ENCODE data around the gene ZFAND5.

ZFAND5 gene

GRCh38 chr9:72306761-72307160, 58.2 kb downstream of the ZFAND5 start:
- no peaks in the 10 kb centered on the region for H3K9me2 ChIP-seq (replicated peaks; ENCODE audit: low read depth, low read length)
- no peaks in the 10 kb centered on the region for H3K36me3 ChIP-seq (ENCODE audit: insufficient read depth, low read length)
- no peaks in the 10 kb centered on the region for H4K20me1 ChIP-seq (ENCODE audit: insufficient read depth, low read length, poor library complexity, severe bottlenecking)
- H3K9ac ChIP-seq (ENCODE audit: low read depth, low read length, poor library complexity, severe bottlenecking), result no peak overlapping the region
- H3K4me3 ChIP-seq (ENCODE audit: low read length, poor library complexity, severe bottlenecking), result no peak overlapping the region
- TF ChIP-seq CTCF (conservative IDR thresholded peaks at IDR 0.05; ENCODE audit: low read length) (no peak), EZH2phosphoT487 (IDR thresholded peaks at IDR 0.05; ENCODE audit: borderline replicate concordance) (no peak)
- H2AFZ ChIP-seq (ENCODE audit: low read length), result no peak overlapping the region
- H3K79me2 ChIP-seq (ENCODE audit: insufficient read depth, low read length), result no peaks in the 10 kb centered on the region
- H3K4me2 ChIP-seq (ENCODE audit: low read depth, low read length, poor library complexity, severe bottlenecking), result no peak overlapping the region
- no peaks in the 10 kb centered on the region for H3K27me3 ChIP-seq (ENCODE audit: insufficient read depth, low read length, poor library complexity, severe bottlenecking)
- no peaks in the 10 kb centered on the region for H3F3A ChIP-seq (ENCODE audit: low read depth)
- H3K4me1 ChIP-seq (ENCODE audit: insufficient read depth, low read length, poor library complexity, severe bottlenecking), result no peaks in the 10 kb centered on the region
- no peaks in the 10 kb centered on the region for H3K9me3 ChIP-seq (ENCODE audit: insufficient read depth, low read depth, low read length)

DNA sequence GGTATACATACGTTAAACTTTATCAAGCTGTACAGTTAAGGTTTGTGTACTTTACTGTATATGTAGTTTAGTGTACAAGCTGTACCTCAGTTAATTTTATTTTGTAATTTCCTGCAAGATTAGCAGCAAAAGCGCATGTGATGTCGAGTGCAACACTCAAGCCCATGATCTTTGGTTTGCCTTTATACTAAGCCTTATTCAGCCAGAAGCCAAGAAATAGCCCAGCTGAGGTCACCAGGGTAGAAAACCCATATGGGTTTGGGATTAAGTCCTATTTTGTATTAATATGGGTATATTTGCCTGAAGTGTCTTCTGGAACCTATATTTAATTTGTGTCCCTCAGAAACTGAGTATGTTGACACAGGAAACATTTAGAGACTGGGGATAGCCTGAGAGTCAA, 59.3 kb downstream of the ZFAND5 start:
- Histone ChIP-seq H4K20me1 (ENCODE audit: insufficient read depth, low read length, poor library complexity, severe bottlenecking) (no peaks in the 10 kb centered on the region), H3K4me1 (ENCODE audit: insufficient read depth, low read length, poor library complexity, severe bottlenecking) (no peaks in the 10 kb centered on the region), H3F3A (ENCODE audit: low read depth) (no peaks in the 10 kb centered on the region), H3K9me2 (replicated peaks; ENCODE audit: low read depth, low read length) (no peaks in the 10 kb centered on the region), H3K36me3 (ENCODE audit: insufficient read depth, low read length) (no peaks in the 10 kb centered on the region), H2AFZ (ENCODE audit: low read length) (no peak overlapping the region), H3K79me2 (ENCODE audit: insufficient read depth, low read length) (no peaks in the 10 kb centered on the region), H3K9me3 (ENCODE audit: insufficient read depth, low read depth, low read length) (no peaks in the 10 kb centered on the region), H3K4me3 (ENCODE audit: low read length, poor library complexity, severe bottlenecking) (no peak overlapping the region), H3K27me3 (ENCODE audit: insufficient read depth, low read length, poor library complexity, severe bottlenecking) (no peaks in the 10 kb centered on the region), H3K9ac (ENCODE audit: low read depth, low read length, poor library complexity, severe bottlenecking) (no peak overlapping the region), H3K4me2 (ENCODE audit: low read depth, low read length, poor library complexity, severe bottlenecking) (no peak overlapping the region)
- TF ChIP-seq CTCF (conservative IDR thresholded peaks at IDR 0.05; ENCODE audit: low read length) (no peak), EZH2phosphoT487 (IDR thresholded peaks at IDR 0.05; ENCODE audit: borderline replicate concordance) (no peak)

- no peak overlapping the region for H2AFZ ChIP-seq (ENCODE audit: low read length)
Measured at GRCh38 chr9:72305102-72305546, 59.9 kb downstream of the ZFAND5 start.

More at GRCh38 chr9:72305102-72305546, 59.9 kb downstream of the ZFAND5 start:
- Histone ChIP-seq H3K9me3 (ENCODE audit: insufficient read depth, low read depth, low read length) (no peaks in the 10 kb centered on the region), H3K9me2 (replicated peaks; ENCODE audit: low read depth, low read length) (no peaks in the 10 kb centered on the region), H3K36me3 (ENCODE audit: insufficient read depth, low read length) (no peaks in the 10 kb centered on the region), H3K4me3 (ENCODE audit: low read length, poor library complexity, severe bottlenecking) (no peak overlapping the region), H3K4me2 (ENCODE audit: low read depth, low read length, poor library complexity, severe bottlenecking) (no peak overlapping the region), H3K4me1 (ENCODE audit: insufficient read depth, low read length, poor library complexity, severe bottlenecking) (no peaks in the 10 kb centered on the region), H4K20me1 (ENCODE audit: insufficient read depth, low read length, poor library complexity, severe bottlenecking) (no peaks in the 10 kb centered on the region), H3F3A (ENCODE audit: low read depth) (no peaks in the 10 kb centered on the region), H3K27me3 (ENCODE audit: insufficient read depth, low read length, poor library complexity, severe bottlenecking) (no peaks in the 10 kb centered on the region), H3K79me2 (ENCODE audit: insufficient read depth, low read length) (no peaks in the 10 kb centered on the region), H3K9ac (ENCODE audit: low read depth, low read length, poor library complexity, severe bottlenecking) (no peak overlapping the region)
- TF ChIP-seq CTCF (conservative IDR thresholded peaks at IDR 0.05; ENCODE audit: low read length) (no peak), EZH2phosphoT487 (IDR thresholded peaks at IDR 0.05; ENCODE audit: borderline replicate concordance) (no peak)
